Measurements from ENCODE around the gene RHOBTB3. TPM values are rescaled to one million over a fixed set of nuclear protein-coding genes. Genes with fewer than 3 reads are reported as not detected.

Gene RHOBTB3
- total and polyA plus RNA-seq, 2 donors (not counting 3 experiments of a cell fraction or from before 2014, with no cell fraction given): 44.1 to 52.1 TPM

GRCh38 chr5:95840956-95841705 is 110.0 kb downstream of the RHOBTB3 start:
- Histone ChIP-seq H3K27me3 (ENCODE audit: control insufficient read depth in 2 of 2, insufficient read depth in 2 of 2, low read length in 2 of 2) (no peaks in the 10 kb centered on the region), H2AFZ (ENCODE audit: low read depth, low read length) (no peak overlapping the region), H3K9me1 (replicated peaks; ENCODE audit: control insufficient read depth, extremely low read depth, insufficient read depth, low read length) (no peaks in the 10 kb centered on the region), H3K4me1 (ENCODE audit: control insufficient read depth, extremely low read depth, insufficient read depth, low read length) (peaks cover 8% of the 10 kb centered on the region), H3K4me2 (ENCODE audit: insufficient read depth, low read length) (no peak overlapping the region), H3K36me3 (ENCODE audit: control insufficient read depth in 2 of 2, extremely low read depth in 1 of 2, insufficient read depth in 2 of 2, low read length in 2 of 2) (no peaks in the 10 kb centered on the region), H3K79me2 (ENCODE audit: control insufficient read depth, insufficient read depth, low read length) (no peaks in the 10 kb centered on the region), H4K20me1 (replicated peaks; ENCODE audit: control insufficient read depth, extremely low read depth, insufficient read depth, low read length) (no peaks in the 10 kb centered on the region), H3K4me3 (replicated peaks in 1 of 3; ENCODE audit: insufficient read depth in 1 of 3, low read depth in 1 of 3, low read length in 3 of 3) (no peak overlapping the region), H3K27ac (ENCODE audit: insufficient read depth, low read depth, low read length) (no peak overlapping the region), H3K9ac (replicated peaks; ENCODE audit: extremely low read depth, insufficient read depth, low read length) (no peak overlapping the region), H3K9me3 (replicated peaks; ENCODE audit: control insufficient read depth, insufficient read depth, low read length) (no peaks in the 10 kb centered on the region)
- no TSS peak for BruUV-seq (replicated peaks)
- no peak for FAIRE-seq
- ChIA-PET CTCF (interaction anchor here (0.9 to 14.6 kb wide), 3 partner anchors 57 to 196 kb away, joined by 4 to 201 read pairs (median 5); no protein-coding TSS in a partner anchor), POLR2A (no interaction called here)
- TF ChIP-seq JUN (IDR thresholded peaks at IDR 0.05; ENCODE audit: borderline replicate concordance, insufficient read depth, insufficient read length, low read depth) (no peak), POLR2AphosphoS5 (IDR thresholded peaks at IDR 0.05; ENCODE audit: insufficient read depth, low read depth, low read length) (no peak), GATA2 (IDR thresholded peaks at IDR 0.05; ENCODE audit: insufficient read depth, insufficient read length, low read depth, low read length) (no peak), MAX (IDR thresholded peaks at IDR 0.05; ENCODE audit: insufficient read depth, insufficient read length) (no peak), FOS (IDR thresholded peaks at IDR 0.05; ENCODE audit: borderline replicate concordance, insufficient read depth, low read length) (no peak), POLR2A (IDR thresholded peaks at IDR 0.05; ENCODE audit: low read depth, low read length) (no peak), EZH2 (IDR thresholded peaks at IDR 0.05; ENCODE audit: borderline replicate concordance, low read depth, low read length, severe bottlenecking) (no peak), CTCF (IDR thresholded peaks at IDR 0.05; ENCODE audit: extremely low read depth in 1 of 2, insufficient read depth in 1 of 2, low read depth in 1 of 2, low read length in 2 of 2) (no peak), MYC (IDR thresholded peaks at IDR 0.05; ENCODE audit: low read depth, low read length) (no peak)
- DNase-seq (ENCODE audit: low read depth, low spot score): no peak
- intact Hi-C loops (cut with micrococcal nuclease): no loop called here
- dilution Hi-C loops (cut with MboI; ENCODE audit: extremely low pct_ligation_motif_present, low sequenced_read_pairs): loop anchor here (25.0 kb wide), 1 partner anchor 204 kb away; the partner anchor contains the start of gene RFESD

Data from endothelial cell of umbilical vein (primary cell).